Astrocyte (in vitro differentiated cells and primary cell): ENCODE data around the gene GNAI3. TPM values are rescaled to one million over a fixed set of nuclear protein-coding genes. Genes with fewer than 3 reads are reported as not detected.

Experiments
- DNase-seq: peaks from one replicate; pipeline ENCODE4 v3.0.0-alpha.2; 2010; ENCODE audit warnings: low read depth
- FAIRE-seq: peaks from 2 replicates; lab custom pipeline; 2011; peaks lifted over from hg19 to GRCh38; lab: Jason Lieb, UNC
- H2AFZ ChIP-seq: 2 replicates; pipeline ENCODE4 v1.6.0; 2012; ENCODE audit warnings: low read depth, low read length, inconsistent platforms
- H3K27ac ChIP-seq: 2 replicates; pipeline ENCODE4 v1.5.1; 2011; ENCODE audit warnings: low read depth, low read length, inconsistent platforms
- H3K27me3 ChIP-seq: 2 replicates; pipeline ENCODE4 v1.6.0; 2011; ENCODE audit warnings: low read length, inconsistent platforms; ENCODE audit not compliant: insufficient read depth
- H3K36me3 ChIP-seq: 2 replicates; pipeline ENCODE4 v1.5.1; 2011; ENCODE audit warnings: low read length, inconsistent platforms; ENCODE audit not compliant: insufficient read depth
- H3K4me1 ChIP-seq: 2 replicates; pipeline ENCODE4 v1.5.1; 2011; ENCODE audit warnings: low read length, inconsistent platforms; ENCODE audit not compliant: insufficient read depth
- H3K4me2 ChIP-seq: 2 replicates; pipeline ENCODE4 v1.6.0; 2012; ENCODE audit warnings: low read length, inconsistent platforms
- H3K4me3 ChIP-seq: 2 replicates; pipeline ENCODE4 v1.5.1; 2011; ENCODE audit warnings: low read depth, mild to moderate bottlenecking, low read length, inconsistent platforms; ENCODE audit not compliant: insufficient read depth
- H3K79me2 ChIP-seq: 2 replicates; pipeline ENCODE4 v1.6.0; 2012; ENCODE audit warnings: mild to moderate bottlenecking, low read length, inconsistent platforms; ENCODE audit not compliant: insufficient read depth
- H3K9ac ChIP-seq: 2 replicates; pipeline ENCODE4 v1.6.0; 2012; ENCODE audit warnings: mild to moderate bottlenecking, low read length, inconsistent platforms
- H3K9me3 ChIP-seq: 2 replicates; pipeline ENCODE4 v1.5.1; 2012; ENCODE audit warnings: low read depth, mild to moderate bottlenecking, low read length, inconsistent platforms; ENCODE audit not compliant: insufficient read depth
- H4K20me1 ChIP-seq: 2 replicates; pipeline ENCODE4 v1.6.0; 2012; ENCODE audit warnings: low read length, inconsistent platforms; ENCODE audit not compliant: insufficient read depth
- H3K27ac Mint-ChIP-seq: one replicate; pipeline ENCODE4 v1.8.0; 2021; ENCODE audit warnings: mild to moderate bottlenecking, mixed read lengths; ENCODE audit not compliant: unreplicated experiment
- H3K27me3 Mint-ChIP-seq: one replicate; pipeline ENCODE4 v1.8.0; 2021; ENCODE audit warnings: low read depth, mixed read lengths; ENCODE audit not compliant: unreplicated experiment
- H3K36me3 Mint-ChIP-seq: one replicate; pipeline ENCODE4 v1.8.0; 2021; ENCODE audit warnings: low read depth, mixed read lengths; ENCODE audit not compliant: unreplicated experiment
- H3K4me1 Mint-ChIP-seq: one replicate; pipeline ENCODE4 v1.8.0; 2021; ENCODE audit warnings: low read depth, mixed read lengths; ENCODE audit not compliant: unreplicated experiment
- H3K4me3 Mint-ChIP-seq: one replicate; pipeline ENCODE4 v1.8.0; 2021; ENCODE audit warnings: mild to moderate bottlenecking, moderate library complexity, mixed read lengths; ENCODE audit not compliant: unreplicated experiment
- H3K9me3 Mint-ChIP-seq: one replicate; pipeline ENCODE4 v1.8.0; 2021; ENCODE audit warnings: mild to moderate bottlenecking, mixed read lengths; ENCODE audit not compliant: unreplicated experiment
- EZH2 ChIP-seq: IDR thresholded peaks from 2 replicates; pipeline ENCODE4 v1.6.1; 2012; ENCODE audit warnings: mild to moderate bottlenecking, low read length, inconsistent platforms; ENCODE audit not compliant: insufficient read depth
- total RNA-seq: library from RNA; stranded (reverse); gene quantifications from 2 replicates; pipeline ENCODE4 v1.2.1, GENCODE V29; 2021
- TF ChIP-seq, protein P1 (sequence below): IDR thresholded peaks from 2 replicates; pipeline ENCODE4 v1.5.1; 2011; ENCODE audit warnings: low read depth, mild to moderate bottlenecking, inconsistent platforms, low read length, moderate library complexity; ENCODE audit not compliant: insufficient read depth

GNAI3 gene
- total RNA-seq, 1 donor from 2014 or later = 16.1 TPM

GRCh38 chr1:109501644-109502363 lies 46.6 kb upstream of the GNAI3 start:
- DNase-seq = no peak
- Histone ChIP-seq H3K27me3 (no peaks in the 10 kb centered on the region), H4K20me1 (peaks cover 35% of the 10 kb centered on the region), H2AFZ (no peak overlapping the region), H3K9me3 (no peaks in the 10 kb centered on the region), H3K4me2 (no peak overlapping the region), H3K36me3 (no peaks in the 10 kb centered on the region), H3K9ac (no peak overlapping the region), H3K79me2 (peaks cover 2% of the 10 kb centered on the region), H3K4me3 (no peak overlapping the region), H3K27ac (no peak overlapping the region), H3K4me1 (peaks cover 10% of the 10 kb centered on the region)
- H3K9me3 Mint-ChIP-seq = no peaks in the 10 kb centered on the region
- FAIRE-seq = no peak
- no peaks in the 10 kb centered on the region for H3K27me3 Mint-ChIP-seq
- TF ChIP-seq, protein P1, sequence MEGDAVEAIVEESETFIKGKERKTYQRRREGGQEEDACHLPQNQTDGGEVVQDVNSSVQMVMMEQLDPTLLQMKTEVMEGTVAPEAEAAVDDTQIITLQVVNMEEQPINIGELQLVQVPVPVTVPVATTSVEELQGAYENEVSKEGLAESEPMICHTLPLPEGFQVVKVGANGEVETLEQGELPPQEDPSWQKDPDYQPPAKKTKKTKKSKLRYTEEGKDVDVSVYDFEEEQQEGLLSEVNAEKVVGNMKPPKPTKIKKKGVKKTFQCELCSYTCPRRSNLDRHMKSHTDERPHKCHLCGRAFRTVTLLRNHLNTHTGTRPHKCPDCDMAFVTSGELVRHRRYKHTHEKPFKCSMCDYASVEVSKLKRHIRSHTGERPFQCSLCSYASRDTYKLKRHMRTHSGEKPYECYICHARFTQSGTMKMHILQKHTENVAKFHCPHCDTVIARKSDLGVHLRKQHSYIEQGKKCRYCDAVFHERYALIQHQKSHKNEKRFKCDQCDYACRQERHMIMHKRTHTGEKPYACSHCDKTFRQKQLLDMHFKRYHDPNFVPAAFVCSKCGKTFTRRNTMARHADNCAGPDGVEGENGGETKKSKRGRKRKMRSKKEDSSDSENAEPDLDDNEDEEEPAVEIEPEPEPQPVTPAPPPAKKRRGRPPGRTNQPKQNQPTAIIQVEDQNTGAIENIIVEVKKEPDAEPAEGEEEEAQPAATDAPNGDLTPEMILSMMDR = no peak
- no peak for TF ChIP-seq EZH2
- peak overlapping the region; percentile 62 for H3K4me3 Mint-ChIP-seq
- H3K27ac Mint-ChIP-seq = no peak overlapping the region
- peaks cover 57% of the 10 kb centered on the region for H3K4me1 Mint-ChIP-seq
- H3K36me3 Mint-ChIP-seq = peaks cover 5% of the 10 kb centered on the region

DNA sequence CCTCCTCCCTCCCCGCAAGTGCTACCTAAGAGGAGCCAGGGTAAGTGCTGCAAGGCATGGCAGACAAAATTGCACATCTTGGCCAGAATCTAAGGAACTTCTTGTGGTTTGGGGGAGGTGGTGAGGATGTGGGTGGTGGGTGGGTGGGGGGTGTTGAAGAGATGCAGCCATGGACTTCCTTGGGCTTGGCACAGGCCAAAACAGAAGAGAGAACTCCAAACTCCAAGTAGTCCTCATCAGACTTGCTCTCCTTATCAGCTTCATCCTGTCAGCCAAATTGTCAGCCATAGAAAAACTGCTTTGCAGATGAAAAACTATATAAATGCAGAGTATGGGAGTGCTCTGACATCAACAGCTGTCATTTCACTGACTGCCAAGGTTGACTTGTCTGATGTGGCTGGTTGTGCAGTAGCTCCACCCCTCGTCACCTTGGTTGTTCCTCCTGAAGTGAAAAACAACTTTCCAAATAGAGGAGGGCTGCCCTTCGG lies 46.0 kb upstream of the GNAI3 start:
- Mint-ChIP-seq H3K4me3 (no peak overlapping the region), H3K9me3 (no peaks in the 10 kb centered on the region), H3K4me1 (peaks cover 56% of the 10 kb centered on the region), H3K36me3 (peaks cover 5% of the 10 kb centered on the region), H3K27ac (peak overlapping the region; percentile 9), H3K27me3 (no peaks in the 10 kb centered on the region)
- Histone ChIP-seq H3K4me1 (peaks cover 10% of the 10 kb centered on the region), H4K20me1 (peaks cover 31% of the 10 kb centered on the region), H3K36me3 (no peaks in the 10 kb centered on the region), H3K79me2 (peaks cover 2% of the 10 kb centered on the region), H2AFZ (no peak overlapping the region), H3K4me3 (no peak overlapping the region), H3K27ac (no peak overlapping the region), H3K27me3 (no peaks in the 10 kb centered on the region), H3K9ac (no peak overlapping the region), H3K9me3 (no peaks in the 10 kb centered on the region), H3K4me2 (no peak overlapping the region)
- FAIRE-seq (no peak), DNase-seq (no peak)
- no peak for TF ChIP-seq EZH2
- TF ChIP-seq, protein P1 = no peak

GRCh38 chr1:109503935-109504334 lies 44.5 kb upstream of the GNAI3 start:
- Mint-ChIP-seq H3K9me3 (peaks cover 6% of the 10 kb centered on the region), H3K4me1 (peaks cover 48% of the 10 kb centered on the region), H3K27me3 (peaks cover 12% of the 10 kb centered on the region), H3K36me3 (peaks cover 2% of the 10 kb centered on the region), H3K4me3 (no peak overlapping the region), H3K27ac (no peak overlapping the region)
- DNase-seq (no peak), FAIRE-seq (no peak)
- Histone ChIP-seq H3K27me3 (no peaks in the 10 kb centered on the region), H4K20me1 (peaks cover 18% of the 10 kb centered on the region), H3K9me3 (no peaks in the 10 kb centered on the region), H3K27ac (no peak overlapping the region), H3K4me1 (peaks cover 10% of the 10 kb centered on the region), H3K36me3 (no peaks in the 10 kb centered on the region), H3K79me2 (no peaks in the 10 kb centered on the region), H3K4me2 (no peak overlapping the region), H3K4me3 (no peak overlapping the region), H3K9ac (no peak overlapping the region), H2AFZ (no peak overlapping the region)
- TF ChIP-seq EZH2 = no peak
- TF ChIP-seq, protein P1 = no peak
